IMR-90 (cell line): ENCODE data around the gene ACTG2. TPM values are rescaled to one million over a fixed set of nuclear protein-coding genes. Genes with fewer than 3 reads are reported as not detected.

Experiments
- ATAC-seq: fragments of 200-7000 bp; cut with Tn5 transposase; 2 replicates; pipeline ENCODE4 v1.9.1; 2020; ENCODE audit warnings: low read depth, mild to moderate bottlenecking, moderate library complexity
- BruUV-seq: library from RNA; stranded (reverse); fragments of 400-500 nt; replicated peaks from 2 replicates; lab custom pipeline; 2021; lab: Mats Ljungman, UMichigan
- CTCF ChIA-PET: fragments of 300-600 bp; formaldehyde crosslinking; extraction: SDS; loops from one replicate; lab custom pipeline; 2021; ENCODE audit warnings: antibody characterized with exemption; lab: Yijun Ruan, JAX
- POLR2A ChIA-PET: fragments of 300-600 bp; sonication (Branson Sonifier 250); formaldehyde crosslinking; loops from one replicate; lab custom pipeline; 2022; ENCODE audit warnings: antibody characterized with exemption; ENCODE audit not compliant: unreplicated experiment; lab: Charles Lee
- DNase-seq: peaks from one replicate; pipeline ENCODE4 v3.0.0; 2013
- H2AFZ ChIP-seq: replicated peaks from 2 replicates; pipeline ENCODE3; 2013; ENCODE audit warnings: low read length, mild to moderate bottlenecking; ENCODE audit not compliant: poor library complexity
- H2AK5ac ChIP-seq: 2 replicates; pipeline ENCODE4 v1.6.1; 2013; ENCODE audit warnings: low read depth, low read length, inconsistent platforms
- H2AK9ac ChIP-seq: replicated peaks from 2 replicates; pipeline ENCODE3; 2013; ENCODE audit warnings: mild to moderate bottlenecking, low read depth, low read length, moderate library complexity; ENCODE audit not compliant: poor library complexity
- H2BK120ac ChIP-seq: 2 replicates; pipeline ENCODE4 v1.6.1; 2013; ENCODE audit warnings: low read depth, low read length, inconsistent platforms
- H2BK15ac ChIP-seq: 3 replicates; pipeline ENCODE4 v1.6.1; 2013; ENCODE audit warnings: low read depth, low read length, inconsistent platforms
- H2BK20ac ChIP-seq: 2 replicates; pipeline ENCODE4 v1.6.1; 2013; ENCODE audit warnings: low read depth, mild to moderate bottlenecking, inconsistent platforms, low read length, moderate library complexity
- H2BK5ac ChIP-seq: 2 replicates; pipeline ENCODE4 v1.6.1; 2013; ENCODE audit warnings: mild to moderate bottlenecking, low read depth, low read length, inconsistent platforms; ENCODE audit not compliant: poor library complexity, severe bottlenecking
- H3K14ac ChIP-seq: replicated peaks from 2 replicates; pipeline ENCODE4 v1.6.1; 2013; ENCODE audit warnings: low read depth, low read length, inconsistent platforms
- H3K18ac ChIP-seq: 2 replicates; pipeline ENCODE4 v1.6.1; 2013; ENCODE audit warnings: low read depth, low read length, control low read depth
- H3K23ac ChIP-seq: 2 replicates; pipeline ENCODE4 v1.6.1; 2013; ENCODE audit warnings: low read depth, low read length, inconsistent platforms
- H3K27ac ChIP-seq: 2 replicates; pipeline ENCODE4 v1.5.1; 2013; ENCODE audit warnings: mild to moderate bottlenecking, control low read depth, low read length; ENCODE audit not compliant: insufficient read depth
- H3K27me3 ChIP-seq: 2 replicates; pipeline ENCODE4 v1.6.1; 2013; ENCODE audit warnings: low read length; ENCODE audit not compliant: control insufficient read depth, insufficient read depth
- H3K36me3 ChIP-seq: 2 replicates; pipeline ENCODE4 v1.6.1; 2013; ENCODE audit warnings: low read length, mixed read lengths; ENCODE audit not compliant: control insufficient read depth, insufficient read depth
- H3K4ac ChIP-seq: 2 replicates; pipeline ENCODE4 v1.6.1; 2013; ENCODE audit warnings: low read depth, low read length, inconsistent platforms
- H3K4me1 ChIP-seq: 2 replicates; pipeline ENCODE4 v1.6.1; 2013; ENCODE audit warnings: low read length, mixed read lengths; ENCODE audit not compliant: control insufficient read depth, insufficient read depth
- H3K4me2 ChIP-seq: 2 replicates; pipeline ENCODE4 v1.6.1; 2013; ENCODE audit warnings: low read depth, mild to moderate bottlenecking, control low read depth, low read length, moderate library complexity
- H3K4me3 ChIP-seq: 2 replicates; pipeline ENCODE4 v1.5.1; 2013; ENCODE audit warnings: low read depth, mild to moderate bottlenecking, control low read depth, low read length, moderate library complexity; ENCODE audit not compliant: insufficient read depth
- H3K56ac ChIP-seq: 2 replicates; pipeline ENCODE4 v1.6.1; 2013; ENCODE audit warnings: low read length, inconsistent platforms; ENCODE audit not compliant: insufficient read depth; ENCODE audit errors: extremely low read depth
- H3K79me1 ChIP-seq, 2 experiments: 2 replicates each; pipeline ENCODE4 v1.6.1; 2013; ENCODE audit warnings: low read length in 2 of 2, inconsistent platforms in 1 of 2, low read depth in 1 of 2
- H3K9ac ChIP-seq: 2 replicates; pipeline ENCODE4 v1.6.1; 2013; ENCODE audit warnings: low read depth, low read length, control low read depth
- H3K9me1 ChIP-seq: 2 replicates; pipeline ENCODE4 v1.6.1; 2013; ENCODE audit warnings: low read length, inconsistent platforms; ENCODE audit not compliant: insufficient read depth
- H3K9me3 ChIP-seq: 2 replicates; pipeline ENCODE4 v1.6.1; 2013; ENCODE audit warnings: low read length; ENCODE audit not compliant: control insufficient read depth, insufficient read depth
- H4K20me1 ChIP-seq: 2 replicates; pipeline ENCODE4 v1.6.1; 2013; ENCODE audit warnings: low read length, inconsistent platforms; ENCODE audit not compliant: insufficient read depth
- H4K5ac ChIP-seq: 2 replicates; pipeline ENCODE4 v1.6.1; 2013; ENCODE audit warnings: mild to moderate bottlenecking, low read depth, low read length, control low read depth
- H4K8ac ChIP-seq, 2 experiments: 2 replicates each; pipeline ENCODE4 v1.6.1; 2013; ENCODE audit warnings: low read depth in 2 of 2, low read length in 2 of 2, control low read depth in 1 of 2, inconsistent platforms in 1 of 2
- H4K91ac ChIP-seq: 2 replicates; pipeline ENCODE4 v1.6.1; 2013; ENCODE audit warnings: low read depth, low read length, inconsistent platforms; ENCODE audit not compliant: insufficient read depth
- BHLHE40 ChIP-seq: fragments of 150-350 bp; IDR thresholded peaks from 2 replicates; pipeline ENCODE4 v1.6.1; 2016; ENCODE audit warnings: mild to moderate bottlenecking, low read depth, low read length
- CEBPB ChIP-seq: IDR thresholded peaks from 2 replicates; pipeline ENCODE4 v1.6.1; 2012; ENCODE audit warnings: low read depth, low read length, improper control_type of control experiment
- FOS ChIP-seq: fragments of 150-350 bp; IDR thresholded peaks from 2 replicates; pipeline ENCODE4 v1.6.1; 2016; ENCODE audit warnings: low read depth, low read length
- MAFK ChIP-seq: IDR thresholded peaks from 2 replicates; pipeline ENCODE4 v1.6.1; 2012; ENCODE audit warnings: low read depth, low read length, improper control_type of control experiment
- MXI1 ChIP-seq: IDR thresholded peaks from 2 replicates; pipeline ENCODE4 v1.6.1; 2012; ENCODE audit warnings: low read depth, mild to moderate bottlenecking, low read length, moderate library complexity, borderline replicate concordance
- NFE2L2 ChIP-seq: fragments of 150-350 bp; IDR thresholded peaks from 2 replicates; pipeline ENCODE4 v1.6.1; 2016; ENCODE audit warnings: low read depth, mild to moderate bottlenecking, low read length
- POLR2A ChIP-seq: IDR thresholded peaks from 2 replicates; pipeline ENCODE4 v1.6.1; 2012; ENCODE audit warnings: mild to moderate bottlenecking, low read depth, low read length
- RAD21 ChIP-seq: IDR thresholded peaks from 2 replicates; pipeline ENCODE4 v1.6.1; 2012; ENCODE audit warnings: low read length, improper control_type of control experiment
- RCOR1 ChIP-seq: IDR thresholded peaks from 2 replicates; pipeline ENCODE4 v1.6.1; 2012; ENCODE audit warnings: mild to moderate bottlenecking, low read length, improper control_type of control experiment; ENCODE audit not compliant: insufficient replicate concordance
- SMC3 ChIP-seq: fragments of 150-350 bp; IDR thresholded peaks from 2 replicates; pipeline ENCODE4 v1.6.1; 2016; ENCODE audit warnings: low read depth, mild to moderate bottlenecking, antibody characterized with exemption, low read length, moderate library complexity
- USF2 ChIP-seq: fragments of 150-350 bp; IDR thresholded peaks from 2 replicates; pipeline ENCODE4 v1.6.1; 2017; ENCODE audit warnings: mild to moderate bottlenecking, antibody characterized with exemption, low read length, low read depth
- WGBS, 2 experiments: methylation state at CpG; one replicate each; pipeline versions ENCODE4 v1.1.5 to v1.1.7; 2013; ENCODE audit warnings: missing lambda C conversion rate in 2 of 2; ENCODE audit not compliant: insufficient read length in 1 of 2; ENCODE audit errors: extremely low coverage in 2 of 2; 5-methylcytosine and 5-hydroxymethylcytosine counted together
- dilution Hi-C: fragments of 300-500 bp; cut with HindIII; formaldehyde crosslinking; loops from one replicate; pipeline ENCODE4 v1.14.3; 2018; ENCODE audit warnings: low sequenced_read_pairs; ENCODE audit not compliant: unreplicated experiment
- in situ Hi-C: fragments of 300-500 bp; cut with MboI; formaldehyde crosslinking; loops from 3 replicates; pipeline ENCODE4 v1.14.3; 2019; ENCODE audit warnings: low sequenced_read_pairs, inconsistent platforms, mixed read lengths
- intact Hi-C: fragments of 100-400 bp; cut with micrococcal nuclease; formaldehyde crosslinking; loops from 2 replicates; pipeline ENCODE4 v1.10.0; 2022
- polyA plus RNA-seq, 3 experiments: library from polyadenylated mRNA; depleted of rRNA; stranded (reverse); fragments of >200 nt; gene quantifications; 2 replicates each; pipeline ENCODE4 v1.2.3, GENCODE V29; 2012; ENCODE audit warnings: low replicate concordance in 1 of 3
- total RNA-seq: library from RNA; depleted of rRNA; stranded (reverse); fragments of >200 nt; gene quantifications from 2 replicates; pipeline ENCODE4 v1.2.3, GENCODE V29; 2012
- TF ChIP-seq, protein P1 (sequence below): conservative IDR thresholded peaks from 2 replicates; pipeline ENCODE4 v1.5.1; 2012; ENCODE audit warnings: mild to moderate bottlenecking, low read depth, low read length, improper control_type of control experiment

Gene ACTG2
- total and polyA plus RNA-seq, 2 of the 4 experiments (the other 2 are of a cell fraction), result 523 to 899 TPM

DNA sequence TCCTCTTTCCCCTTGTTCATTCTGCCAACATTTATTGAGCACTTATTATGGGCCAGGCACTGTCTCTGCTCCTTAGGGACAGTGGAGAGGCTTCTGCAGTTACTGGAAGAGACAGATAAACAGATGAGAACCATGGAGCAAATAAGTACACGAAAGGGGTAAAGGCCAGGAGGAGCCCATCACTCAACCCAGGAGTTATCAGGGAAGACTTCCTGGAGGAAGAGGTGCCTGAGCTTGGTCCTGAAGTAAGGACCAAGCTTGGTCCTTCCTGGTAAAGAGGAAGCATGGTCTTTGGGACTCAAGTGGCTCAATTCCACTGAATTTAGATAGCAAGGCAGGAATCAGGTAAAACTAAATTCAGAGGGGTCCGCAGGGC, 1.7 kb downstream of the ACTG2 start:
- H3K9ac ChIP-seq, result peak overlapping the region; percentile 95
- no TSS peak for BruUV-seq
- dilution Hi-C loops, result no loop called here

More for the DNA sequence above, 1.7 kb downstream of the ACTG2 start:
- Histone ChIP-seq H3K23ac (peak overlapping the region; percentile 95; the same call in 1 of the 2 replicates), H3K4ac (peak overlapping the region; percentile 99), H3K9me3 (no peaks in the 10 kb centered on the region), H2BK20ac (no peak overlapping the region), H2BK120ac (no peak overlapping the region; the same call in 1 of the 2 replicates), H3K4me3 (peak overlapping the region; percentile 77), H2AK9ac (peak overlapping the region; percentile 98), H3K4me2 (peak overlapping the region; percentile 73), H2BK5ac (no peak overlapping the region), H3K36me3 (peaks cover 14% of the 10 kb centered on the region), H3K27me3 (no peaks in the 10 kb centered on the region), H3K14ac (peak overlapping the region; percentile 100), H3K9me1 (peaks cover 48% of the 10 kb centered on the region), H4K91ac (peak overlapping the region; percentile 96), H4K20me1 (peaks cover 57% of the 10 kb centered on the region), H3K56ac (peak overlapping the region; percentile 7; the same call in 1 of the 2 replicates), H4K8ac (peak overlapping the region in 1 of 2 experiments; percentile 94; a peak in 2 of 4 replicates), H2AK5ac (peak overlapping the region; percentile 2; the same call in 1 of the 2 replicates), H3K79me1 (peaks cover 12 to 75% of the 10 kb centered on the region in 2 experiments; a peak in 3 of 4 replicates), H4K5ac (peak overlapping the region; percentile 89; the same call in 1 of the 2 replicates), H2BK15ac (peak overlapping the region; percentile 4; the same call in 1 of the 3 replicates), H2AFZ (no peak overlapping the region), H3K4me1 (peaks cover 37% of the 10 kb centered on the region), H3K27ac (peak overlapping the region; percentile 97), H3K18ac (peak overlapping the region; percentile 3)
- TF ChIP-seq FOS, result no peak
- no peak for TF ChIP-seq NFE2L2
- no peak for TF ChIP-seq USF2
- TF ChIP-seq CEBPB, result no peak
- no peak for TF ChIP-seq RAD21
- no peak for TF ChIP-seq RCOR1
- TF ChIP-seq MAFK, result no peak
- no peak for TF ChIP-seq BHLHE40
- no peak for TF ChIP-seq POLR2A
- TF ChIP-seq, protein P1, sequence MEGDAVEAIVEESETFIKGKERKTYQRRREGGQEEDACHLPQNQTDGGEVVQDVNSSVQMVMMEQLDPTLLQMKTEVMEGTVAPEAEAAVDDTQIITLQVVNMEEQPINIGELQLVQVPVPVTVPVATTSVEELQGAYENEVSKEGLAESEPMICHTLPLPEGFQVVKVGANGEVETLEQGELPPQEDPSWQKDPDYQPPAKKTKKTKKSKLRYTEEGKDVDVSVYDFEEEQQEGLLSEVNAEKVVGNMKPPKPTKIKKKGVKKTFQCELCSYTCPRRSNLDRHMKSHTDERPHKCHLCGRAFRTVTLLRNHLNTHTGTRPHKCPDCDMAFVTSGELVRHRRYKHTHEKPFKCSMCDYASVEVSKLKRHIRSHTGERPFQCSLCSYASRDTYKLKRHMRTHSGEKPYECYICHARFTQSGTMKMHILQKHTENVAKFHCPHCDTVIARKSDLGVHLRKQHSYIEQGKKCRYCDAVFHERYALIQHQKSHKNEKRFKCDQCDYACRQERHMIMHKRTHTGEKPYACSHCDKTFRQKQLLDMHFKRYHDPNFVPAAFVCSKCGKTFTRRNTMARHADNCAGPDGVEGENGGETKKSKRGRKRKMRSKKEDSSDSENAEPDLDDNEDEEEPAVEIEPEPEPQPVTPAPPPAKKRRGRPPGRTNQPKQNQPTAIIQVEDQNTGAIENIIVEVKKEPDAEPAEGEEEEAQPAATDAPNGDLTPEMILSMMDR, result no peak
- no peak for TF ChIP-seq MXI1
- TF ChIP-seq SMC3, result no peak
- in situ Hi-C loops (no loop called here), intact Hi-C loops (loop anchor here (2.0 kb wide), 1 partner anchor 66 kb away; the partner anchor contains the start of gene STAMBP)
- WGBS, 2 experiments, result 100% methylated on average over 1 of the region's 2 CpGs; no CpG with 5 or more reads in 1 of the 2 experiments
- CTCF ChIA-PET, result no interaction called here
- POLR2A ChIA-PET, result interaction anchor here (0.5 to 1.1 kb wide), 2 partner anchors 24 to 287 kb away, joined by 3 to 4 read pairs; no protein-coding TSS in a partner anchor
- DNase-seq (no peak), ATAC-seq (no peak)
